ENCODE data around the gene RTRAF. TPM values are rescaled to one million over a fixed set of nuclear protein-coding genes. Genes with fewer than 3 reads are reported as not detected.

RTRAF gene
- total and polyA plus RNA-seq, 5 donors from 2014 or later: 134 to 241 (median 224) TPM

- Mint-ChIP-seq H3K27ac (peak overlapping the region in 2 of 3 donors; percentile 15 to 30), H3K27me3 (peaks cover 5% of the 10 kb centered on the region), H3K9me3 (no peaks in the 10 kb centered on the region), H3K4me1 (peaks cover 44 to 58% (median 50%) of the 10 kb centered on the region in 4 donors), H3K36me3 (peaks cover 34% of the 10 kb centered on the region), H3K4me3 (peak overlapping the region in 2 of 4 donors; percentile 6 to 53)
- Histone ChIP-seq H3K9me3 (ENCODE audit: control insufficient read depth in 2 of 2, low read length in 2 of 2) (no peaks in the 10 kb centered on the region), H3K27ac (ENCODE audit: insufficient read depth, low read length, poor library complexity, severe bottlenecking) (peak overlapping the region; percentile 24), H3K27me3 (ENCODE audit: control insufficient read depth, insufficient read depth, low read length) (no peaks in the 10 kb centered on the region), H3K4me1 (ENCODE audit: control insufficient read depth, insufficient read depth, low read length, poor library complexity, severe bottlenecking) (peaks cover 33% of the 10 kb centered on the region), H3K4me3 (ENCODE audit: low read depth, low read length) (peak overlapping the region; percentile 6), H3K36me3 (ENCODE audit: control insufficient read depth, insufficient read depth, low read length) (peaks cover 63% of the 10 kb centered on the region)
- DNase-seq (no peak), ATAC-seq (ENCODE audit: low read depth in 2 of 2) (no peak)
These were observed 4.1 kb downstream of the RTRAF start for GRCh38 chr14:51993285-51993920.

GRCh38 chr14:51996148-51996746, 6.9 kb downstream of the RTRAF start:
- Mint-ChIP-seq H3K36me3 (peaks cover 45% of the 10 kb centered on the region), H3K27me3 (no peaks in the 10 kb centered on the region), H3K4me1 (peaks cover 30 to 53% (median 40%) of the 10 kb centered on the region in 4 donors), H3K27ac (no peak overlapping the region), H3K4me3 (peak overlapping the region in 2 of 4 donors; percentile 38 to 41), H3K9me3 (no peaks in the 10 kb centered on the region)
- H3K9me3 ChIP-seq (ENCODE audit: control insufficient read depth in 2 of 2, low read length in 2 of 2): no peaks in the 10 kb centered on the region
- DNase-seq (peak in 2 of 3 donors; percentile 44 to 83), ATAC-seq (ENCODE audit: low read depth in 2 of 2) (no peak)
- no peak overlapping the region for H3K4me3 ChIP-seq (ENCODE audit: low read depth, low read length)
- H3K4me1 ChIP-seq (ENCODE audit: control insufficient read depth, insufficient read depth, low read length, poor library complexity, severe bottlenecking): peaks cover 11% of the 10 kb centered on the region
- no peaks in the 10 kb centered on the region for H3K27me3 ChIP-seq (ENCODE audit: control insufficient read depth, insufficient read depth, low read length)
- peaks cover 86% of the 10 kb centered on the region for H3K36me3 ChIP-seq (ENCODE audit: control insufficient read depth, insufficient read depth, low read length)
- no peak overlapping the region for H3K27ac ChIP-seq (ENCODE audit: insufficient read depth, low read length, poor library complexity, severe bottlenecking)

- H3K27me3 ChIP-seq (ENCODE audit: control insufficient read depth, insufficient read depth, low read length): no peaks in the 10 kb centered on the region
These were observed 9.0 kb downstream of the RTRAF start for GRCh38 chr14:51998348-51998747.

GRCh38 chr14:51999084-51999483, 9.7 kb downstream of the RTRAF start:
- no peak overlapping the region for H3K4me3 ChIP-seq (ENCODE audit: low read depth, low read length)
- H3K4me1 ChIP-seq (ENCODE audit: control insufficient read depth, insufficient read depth, low read length, poor library complexity, severe bottlenecking): no peaks in the 10 kb centered on the region
- peaks cover 41% of the 10 kb centered on the region for H3K36me3 Mint-ChIP-seq
- no peak overlapping the region for H3K27ac ChIP-seq (ENCODE audit: insufficient read depth, low read length, poor library complexity, severe bottlenecking)
- no peaks in the 10 kb centered on the region for H3K9me3 Mint-ChIP-seq
- no peak overlapping the region for H3K4me3 Mint-ChIP-seq
- no peak for ATAC-seq (ENCODE audit: low read depth in 2 of 2)
- H3K27ac Mint-ChIP-seq: no peak overlapping the region
- no peaks in the 10 kb centered on the region for H3K9me3 ChIP-seq (ENCODE audit: control insufficient read depth in 2 of 2, low read length in 2 of 2)
- H3K27me3 ChIP-seq (ENCODE audit: control insufficient read depth, insufficient read depth, low read length): no peaks in the 10 kb centered on the region
- peaks cover 88% of the 10 kb centered on the region for H3K36me3 ChIP-seq (ENCODE audit: control insufficient read depth, insufficient read depth, low read length)
- H3K4me1 Mint-ChIP-seq: peaks cover 12 to 35% (median 24%) of the 10 kb centered on the region in 4 donors
- DNase-seq: no peak
- H3K27me3 Mint-ChIP-seq: no peaks in the 10 kb centered on the region

More at GRCh38 chr14:51998348-51998747, 9.0 kb downstream of the RTRAF start:
- no peak overlapping the region for H3K27ac ChIP-seq (ENCODE audit: insufficient read depth, low read length, poor library complexity, severe bottlenecking)
- Mint-ChIP-seq H3K4me3 (no peak overlapping the region), H3K9me3 (no peaks in the 10 kb centered on the region), H3K4me1 (peaks cover 20 to 42% (median 30%) of the 10 kb centered on the region in 4 donors), H3K27ac (no peak overlapping the region), H3K27me3 (no peaks in the 10 kb centered on the region), H3K36me3 (peaks cover 47% of the 10 kb centered on the region)
- no peak for DNase-seq
- H3K36me3 ChIP-seq (ENCODE audit: control insufficient read depth, insufficient read depth, low read length): peaks cover 88% of the 10 kb centered on the region
- no peaks in the 10 kb centered on the region for H3K9me3 ChIP-seq (ENCODE audit: control insufficient read depth in 2 of 2, low read length in 2 of 2)
- ATAC-seq (ENCODE audit: low read depth in 2 of 2): no peak
- no peaks in the 10 kb centered on the region for H3K4me1 ChIP-seq (ENCODE audit: control insufficient read depth, insufficient read depth, low read length, poor library complexity, severe bottlenecking)
- no peak overlapping the region for H3K4me3 ChIP-seq (ENCODE audit: low read depth, low read length)

GRCh38 chr14:52000019-52000582, 10.8 kb downstream of the RTRAF start:
- DNase-seq (no peak), ATAC-seq (ENCODE audit: low read depth in 2 of 2) (no peak)
- peaks cover 12 to 25% (median 17%) of the 10 kb centered on the region in 4 donors for H3K4me1 Mint-ChIP-seq
- Histone ChIP-seq H3K9me3 (ENCODE audit: control insufficient read depth in 2 of 2, low read length in 2 of 2) (no peaks in the 10 kb centered on the region), H3K4me1 (ENCODE audit: control insufficient read depth, insufficient read depth, low read length, poor library complexity, severe bottlenecking) (no peaks in the 10 kb centered on the region), H3K36me3 (ENCODE audit: control insufficient read depth, insufficient read depth, low read length) (peaks cover 88% of the 10 kb centered on the region), H3K4me3 (ENCODE audit: low read depth, low read length) (no peak overlapping the region), H3K27me3 (ENCODE audit: control insufficient read depth, insufficient read depth, low read length) (no peaks in the 10 kb centered on the region), H3K27ac (ENCODE audit: insufficient read depth, low read length, poor library complexity, severe bottlenecking) (no peak overlapping the region)
- H3K4me3 Mint-ChIP-seq: no peak overlapping the region
- H3K27ac Mint-ChIP-seq: peak overlapping the region in 1 of 3 donors; percentile 29
- H3K27me3 Mint-ChIP-seq: no peaks in the 10 kb centered on the region
- H3K9me3 Mint-ChIP-seq: no peaks in the 10 kb centered on the region
- H3K36me3 Mint-ChIP-seq: peaks cover 35% of the 10 kb centered on the region

GRCh38 chr14:52000696-52001095, 11.3 kb downstream of the RTRAF start:
- Histone ChIP-seq H3K4me3 (ENCODE audit: low read depth, low read length) (no peak overlapping the region), H3K27me3 (ENCODE audit: control insufficient read depth, insufficient read depth, low read length) (no peaks in the 10 kb centered on the region), H3K27ac (ENCODE audit: insufficient read depth, low read length, poor library complexity, severe bottlenecking) (no peak overlapping the region), H3K4me1 (ENCODE audit: control insufficient read depth, insufficient read depth, low read length, poor library complexity, severe bottlenecking) (no peaks in the 10 kb centered on the region), H3K36me3 (ENCODE audit: control insufficient read depth, insufficient read depth, low read length) (peaks cover 89% of the 10 kb centered on the region), H3K9me3 (ENCODE audit: control insufficient read depth in 2 of 2, low read length in 2 of 2) (no peaks in the 10 kb centered on the region)
- H3K27ac Mint-ChIP-seq: no peak overlapping the region
- H3K27me3 Mint-ChIP-seq: no peaks in the 10 kb centered on the region
- H3K36me3 Mint-ChIP-seq: peaks cover 38% of the 10 kb centered on the region
- peaks cover 12 to 25% (median 14%) of the 10 kb centered on the region in 4 donors for H3K4me1 Mint-ChIP-seq
- DNase-seq (no peak), ATAC-seq (ENCODE audit: low read depth in 2 of 2) (no peak)
- no peak overlapping the region for H3K4me3 Mint-ChIP-seq
- H3K9me3 Mint-ChIP-seq: no peaks in the 10 kb centered on the region

GRCh38 chr14:52002542-52002941, 13.2 kb downstream of the RTRAF start:
- Histone ChIP-seq H3K4me3 (ENCODE audit: low read depth, low read length) (no peak overlapping the region), H3K36me3 (ENCODE audit: control insufficient read depth, insufficient read depth, low read length) (peaks cover 95% of the 10 kb centered on the region), H3K4me1 (ENCODE audit: control insufficient read depth, insufficient read depth, low read length, poor library complexity, severe bottlenecking) (no peaks in the 10 kb centered on the region), H3K9me3 (ENCODE audit: control insufficient read depth in 2 of 2, low read length in 2 of 2) (no peaks in the 10 kb centered on the region), H3K27ac (ENCODE audit: insufficient read depth, low read length, poor library complexity, severe bottlenecking) (no peak overlapping the region), H3K27me3 (ENCODE audit: control insufficient read depth, insufficient read depth, low read length) (no peaks in the 10 kb centered on the region)
- Mint-ChIP-seq H3K27ac (no peak overlapping the region), H3K4me1 (peaks cover 5 to 14% (median 7%) of the 10 kb centered on the region in 4 donors), H3K9me3 (no peaks in the 10 kb centered on the region), H3K27me3 (no peaks in the 10 kb centered on the region), H3K36me3 (peaks cover 44% of the 10 kb centered on the region), H3K4me3 (no peak overlapping the region)
- no peak for ATAC-seq (ENCODE audit: low read depth in 2 of 2)
- no peak for DNase-seq
